Stimulated activated CD8-positive, alpha-beta memory T cell treated with anti-CD3 and anti-CD28 coated beads, Interleukin-2, amount 100 ng/mL, for 1 hour (primary cell): Measurements from ENCODE around the gene NUP210L.
"Not testable (repeated sequence)": the region's sequence is repeated elsewhere in the genome, so short reads cannot be mapped to it uniquely, and the experiment has no call there.

Experiments used
- DNase-seq, 2 donors: peaks; one replicate each; pipeline ENCODE4 v3.0.0-alpha.2; 2020; ENCODE audit warnings: low read depth in 2 of 2

The NUP210L gene

GRCh38 chr1:154170547-154171222, 15.8 kb upstream of the NUP210L start:
- DNase-seq = no peak

GRCh38 chr1:154167461-154167860, 12.6 kb upstream of the NUP210L start:
- DNase-seq = no peak

GRCh38 chr1:154166207-154166606, 11.3 kb upstream of the NUP210L start:
- DNase-seq = no peak

GRCh38 chr1:154159554-154159953, 4.7 kb upstream of the NUP210L start:
- no peak for DNase-seq

GRCh38 chr1:154158307-154159125, 3.6 kb upstream of the NUP210L start:
- no peak for DNase-seq

GRCh38 chr1:154157520-154158306, 2.8 kb upstream of the NUP210L start:
- peak; percentile 43 to 45 for DNase-seq

- no peak for DNase-seq
Measured at GRCh38 chr1:154155251-154155650, 378 bp upstream of the NUP210L start.

GRCh38 chr1:154154053-154154452, 820 bp downstream of the NUP210L start:
- DNase-seq = no peak

GRCh38 chr1:154151311-154151710, 3.6 kb downstream of the NUP210L start:
- no peak for DNase-seq

- DNase-seq = no peak
Measured at GRCh38 chr1:154148807-154149206, 6.1 kb downstream of the NUP210L start.

- not testable (repeated sequence) for DNase-seq
Measured at GRCh38 chr1:154147505-154147904, 7.4 kb downstream of the NUP210L start.

- no peak for DNase-seq
Measured at GRCh38 chr1:154145986-154146385, 8.9 kb downstream of the NUP210L start.

- DNase-seq = no peak
Measured at GRCh38 chr1:154142358-154142757, 12.5 kb downstream of the NUP210L start.

GRCh38 chr1:154141240-154141639, 13.6 kb downstream of the NUP210L start:
- DNase-seq = no peak

- DNase-seq = no peak
Measured at GRCh38 chr1:154137888-154138287, 17.0 kb downstream of the NUP210L start.

- no peak for DNase-seq
Measured at GRCh38 chr1:154133256-154133655, 21.6 kb downstream of the NUP210L start.

- DNase-seq = no peak
Measured at GRCh38 chr1:154129391-154129970, 25.4 kb downstream of the NUP210L start.

GRCh38 chr1:154123205-154123604, 31.7 kb downstream of the NUP210L start:
- not testable (repeated sequence) for DNase-seq

GRCh38 chr1:154117642-154118041, 37.2 kb downstream of the NUP210L start:
- no peak for DNase-seq

GRCh38 chr1:154115180-154115579, 39.7 kb downstream of the NUP210L start:
- DNase-seq = no peak

GRCh38 chr1:154104433-154105082, 50.3 kb downstream of the NUP210L start:
- no peak for DNase-seq
